ENCODE measurements around the gene PFKFB2.
A peak's percentile ranks its signal among the peaks of the same experiment; 100 is the strongest.

The PFKFB2 gene

DNA sequence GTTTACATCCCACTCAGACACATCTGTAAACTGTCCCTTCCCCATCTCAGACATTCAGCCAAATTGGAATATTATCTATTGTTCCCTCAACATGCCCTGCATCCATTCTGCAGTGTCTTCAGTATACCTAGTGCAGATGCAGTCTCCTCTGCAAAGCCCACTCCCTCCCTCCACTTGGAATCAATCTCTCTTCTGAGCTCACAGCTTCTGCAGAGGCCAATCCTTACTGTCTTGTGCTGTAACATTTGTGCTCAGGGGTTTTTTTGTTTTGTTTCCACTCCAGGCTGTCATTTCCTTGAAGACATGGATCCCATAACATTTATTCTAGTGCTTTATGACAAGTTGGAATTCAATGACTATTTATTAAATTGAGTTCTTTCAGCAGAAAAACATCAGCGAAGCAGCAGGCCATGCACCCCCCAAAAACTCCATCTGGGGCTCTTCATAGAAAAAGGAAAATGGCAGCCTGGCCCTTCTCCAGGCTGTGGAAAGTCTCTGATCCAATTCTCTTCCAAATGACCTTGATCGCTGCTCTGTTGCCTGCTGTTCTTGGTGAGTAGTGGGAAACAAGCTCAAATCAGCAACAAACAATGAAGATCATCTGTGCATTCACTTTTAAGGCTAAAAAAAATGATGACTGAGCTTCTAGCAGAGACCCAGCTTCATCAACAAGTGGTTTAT is 59.7 kb downstream of the PFKFB2 start:
- no peak overlapping the region for H3K4me3 Mint-ChIP-seq

GRCh38 chr1:207115269-207115668 is 62.2 kb downstream of the PFKFB2 start:
- no peaks in the 10 kb centered on the region for H3K36me3 Mint-ChIP-seq (ENCODE audit: low read depth)
- TF ChIP-seq, protein P1, sequence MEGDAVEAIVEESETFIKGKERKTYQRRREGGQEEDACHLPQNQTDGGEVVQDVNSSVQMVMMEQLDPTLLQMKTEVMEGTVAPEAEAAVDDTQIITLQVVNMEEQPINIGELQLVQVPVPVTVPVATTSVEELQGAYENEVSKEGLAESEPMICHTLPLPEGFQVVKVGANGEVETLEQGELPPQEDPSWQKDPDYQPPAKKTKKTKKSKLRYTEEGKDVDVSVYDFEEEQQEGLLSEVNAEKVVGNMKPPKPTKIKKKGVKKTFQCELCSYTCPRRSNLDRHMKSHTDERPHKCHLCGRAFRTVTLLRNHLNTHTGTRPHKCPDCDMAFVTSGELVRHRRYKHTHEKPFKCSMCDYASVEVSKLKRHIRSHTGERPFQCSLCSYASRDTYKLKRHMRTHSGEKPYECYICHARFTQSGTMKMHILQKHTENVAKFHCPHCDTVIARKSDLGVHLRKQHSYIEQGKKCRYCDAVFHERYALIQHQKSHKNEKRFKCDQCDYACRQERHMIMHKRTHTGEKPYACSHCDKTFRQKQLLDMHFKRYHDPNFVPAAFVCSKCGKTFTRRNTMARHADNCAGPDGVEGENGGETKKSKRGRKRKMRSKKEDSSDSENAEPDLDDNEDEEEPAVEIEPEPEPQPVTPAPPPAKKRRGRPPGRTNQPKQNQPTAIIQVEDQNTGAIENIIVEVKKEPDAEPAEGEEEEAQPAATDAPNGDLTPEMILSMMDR (IDR thresholded peaks at IDR 0.05; ENCODE audit: unreplicated experiment in 3 of 3): no peak
- no peak overlapping the region for H3K27ac Mint-ChIP-seq
- peaks cover 16% of the 10 kb centered on the region for H3K4me1 Mint-ChIP-seq
- H3K27me3 Mint-ChIP-seq (ENCODE audit: low read depth): no peaks in the 10 kb centered on the region
- H3K9me3 Mint-ChIP-seq: no peaks in the 10 kb centered on the region
- H3K4me3 Mint-ChIP-seq: no peak overlapping the region

More for the DNA sequence above, 59.7 kb downstream of the PFKFB2 start:
- TF ChIP-seq, protein P1 (IDR thresholded peaks at IDR 0.05; ENCODE audit: unreplicated experiment in 3 of 3): no peak
- Mint-ChIP-seq H3K9me3 (no peaks in the 10 kb centered on the region), H3K4me1 (peaks cover 23% of the 10 kb centered on the region), H3K27me3 (ENCODE audit: low read depth) (peaks cover 2% of the 10 kb centered on the region), H3K27ac (peak overlapping the region; percentile 41 to 82 (median 58)), H3K36me3 (ENCODE audit: low read depth) (no peaks in the 10 kb centered on the region)

GRCh38 chr1:207124389-207124788 is 71.3 kb downstream of the PFKFB2 start:
- Mint-ChIP-seq H3K36me3 (ENCODE audit: low read depth) (peaks cover 9% of the 10 kb centered on the region), H3K9me3 (peaks cover 21% of the 10 kb centered on the region), H3K4me1 (no peaks in the 10 kb centered on the region), H3K4me3 (no peak overlapping the region), H3K27ac (no peak overlapping the region), H3K27me3 (ENCODE audit: low read depth) (no peaks in the 10 kb centered on the region)
- TF ChIP-seq, protein P1 (IDR thresholded peaks at IDR 0.05; ENCODE audit: unreplicated experiment in 3 of 3): no peak

- H3K36me3 Mint-ChIP-seq (ENCODE audit: low read depth): peaks cover 9% of the 10 kb centered on the region
These were observed 75.4 kb downstream of the PFKFB2 start for GRCh38 chr1:207128336-207128921.

GRCh38 chr1:207129053-207129452 is 76.0 kb downstream of the PFKFB2 start:
- TF ChIP-seq, protein P1 (IDR thresholded peaks at IDR 0.05; ENCODE audit: unreplicated experiment in 3 of 3): no peak
- Mint-ChIP-seq H3K27me3 (ENCODE audit: low read depth) (no peaks in the 10 kb centered on the region), H3K4me3 (no peak overlapping the region), H3K27ac (no peak overlapping the region), H3K9me3 (peaks cover 31% of the 10 kb centered on the region), H3K4me1 (no peaks in the 10 kb centered on the region), H3K36me3 (ENCODE audit: low read depth) (peaks cover 9% of the 10 kb centered on the region)

More at GRCh38 chr1:207128336-207128921, 75.4 kb downstream of the PFKFB2 start:
- Mint-ChIP-seq H3K27me3 (ENCODE audit: low read depth) (no peaks in the 10 kb centered on the region), H3K9me3 (peaks cover 31% of the 10 kb centered on the region), H3K27ac (no peak overlapping the region), H3K4me1 (no peaks in the 10 kb centered on the region), H3K4me3 (no peak overlapping the region)
- TF ChIP-seq, protein P1 (IDR thresholded peaks at IDR 0.05; ENCODE audit: unreplicated experiment in 3 of 3): no peak

Measured in nephron (organoid).